SK-N-MC (cell line): ENCODE measurements around the gene ALDH16A1.

Experiments
- DNase-seq: peaks from one replicate; pipeline ENCODE4 v3.0.0-alpha.2; 2011; ENCODE audit warnings: low read depth, low spot score
- H3K27ac ChIP-seq: fragments of 200-600 bp; sonication (generic); 2 replicates; pipeline ENCODE4 v1.5.1; 2016; ENCODE audit warnings: mixed run types
- H3K36me3 ChIP-seq: fragments of 200-600 bp; sonication (generic); 2 replicates; pipeline ENCODE4 v1.6.1; 2017; ENCODE audit warnings: antibody characterized with exemption, low read length, mixed read lengths; ENCODE audit not compliant: insufficient read depth
- H3K4me3 ChIP-seq: fragments of 200-600 bp; sonication (generic); 2 replicates; pipeline ENCODE4 v1.5.1; 2016
- H3K9ac ChIP-seq: fragments of 200-600 bp; sonication (generic); 2 replicates; pipeline ENCODE4 v1.8.0; 2017; ENCODE audit warnings: mixed run types, mixed read lengths; ENCODE audit not compliant: insufficient read length
- H3K9me3 ChIP-seq: fragments of 200-600 bp; sonication (generic); 2 replicates; pipeline ENCODE4 v1.6.1; 2017; ENCODE audit warnings: low read depth, mild to moderate bottlenecking, antibody characterized with exemption, low read length, moderate library complexity, mixed read lengths
- EZH2 ChIP-seq: fragments of 200-600 bp; sonication (generic); IDR thresholded peaks from one replicate; pipeline ENCODE4 v1.6.1; 2017; ENCODE audit warnings: antibody characterized with exemption
- FOXP2 ChIP-seq: optimal IDR thresholded peaks from 2 replicates; pipeline ENCODE3; 2011; ENCODE audit warnings: mild to moderate bottlenecking, moderate library complexity; ENCODE audit not compliant: insufficient read depth; ENCODE audit errors: extremely low read length, control extremely low read depth
- POLR2AphosphoS5 ChIP-seq: IDR thresholded peaks from 2 replicates; pipeline ENCODE4 v1.6.1; 2012; ENCODE audit warnings: mild to moderate bottlenecking, low read depth, low read length, borderline replicate concordance

Gene ALDH16A1

GRCh38 chr19:49486710-49487276 is 33.8 kb downstream of the ALDH16A1 start:
- Histone ChIP-seq H3K9ac (no peak overlapping the region), H3K27ac (0 out of 2 replicates have a peak overlapping the region, but pooled peaks have one; percentile 51), H3K4me3 (no peak overlapping the region), H3K36me3 (peaks cover 43% of the 10 kb centered on the region), H3K9me3 (no peaks in the 10 kb centered on the region)
- TF ChIP-seq EZH2: no peak
- TF ChIP-seq FOXP2: no peak
- no peak for TF ChIP-seq POLR2AphosphoS5
- no peak for DNase-seq

GRCh38 chr19:49487277-49488045 is 34.4 kb downstream of the ALDH16A1 start, which contains the start of gene RPL13A:
Gene RPL13A (plus strand): TSS chr19:49487608. CDS start chr19:49487630, 22 bp downstream.
- TF ChIP-seq EZH2: no peak
- peak; percentile 83 for TF ChIP-seq FOXP2
- peak; percentile 99 for TF ChIP-seq POLR2AphosphoS5
- Histone ChIP-seq H3K4me3 (peak within 1 kb of the TSS; percentile 98), H3K9me3 (no peaks in the 10 kb centered on the region), H3K9ac (peak within 1 kb of the TSS; percentile 100), H3K27ac (peak within 1 kb of the TSS; percentile 97), H3K36me3 (peaks cover 50% of the 10 kb centered on the region)
- DNase-seq: peak; percentile 97

- no peak for DNase-seq
- TF ChIP-seq POLR2AphosphoS5: no peak
- TF ChIP-seq EZH2: no peak
- no peak for TF ChIP-seq FOXP2
- Histone ChIP-seq H3K36me3 (peaks cover 58% of the 10 kb centered on the region), H3K4me3 (peak overlapping the region; percentile 98), H3K27ac (peak overlapping the region; percentile 97), H3K9ac (peak overlapping the region; percentile 100), H3K9me3 (no peaks in the 10 kb centered on the region)
Measured at GRCh38 chr19:49488046-49488862, 35.2 kb downstream of the ALDH16A1 start.

GRCh38 chr19:49488863-49489537 is 36.0 kb downstream of the ALDH16A1 start:
- no peak for DNase-seq
- H3K9me3 ChIP-seq: no peaks in the 10 kb centered on the region
- peaks cover 60% of the 10 kb centered on the region for H3K36me3 ChIP-seq
- H3K27ac ChIP-seq: peak overlapping the region; percentile 97
- TF ChIP-seq FOXP2: no peak
- TF ChIP-seq POLR2AphosphoS5: no peak
- no peak for TF ChIP-seq EZH2
- peak overlapping the region; percentile 98 for H3K4me3 ChIP-seq
- H3K9ac ChIP-seq: peak overlapping the region; percentile 100

- peaks cover 60% of the 10 kb centered on the region for H3K36me3 ChIP-seq
- no peak for DNase-seq
Measured at GRCh38 chr19:49489601-49490167, 36.7 kb downstream of the ALDH16A1 start.

GRCh38 chr19:49490287-49491029 is 37.4 kb downstream of the ALDH16A1 start:
- H3K27ac ChIP-seq: peak overlapping the region; percentile 97
- no peaks in the 10 kb centered on the region for H3K9me3 ChIP-seq
- no peak for TF ChIP-seq FOXP2
- peak; percentile 47 for TF ChIP-seq POLR2AphosphoS5
- no peak for TF ChIP-seq EZH2
- peak overlapping the region; percentile 98 for H3K4me3 ChIP-seq
- no peak for DNase-seq
- peaks cover 60% of the 10 kb centered on the region for H3K36me3 ChIP-seq
- peak overlapping the region; percentile 100 for H3K9ac ChIP-seq

More at GRCh38 chr19:49489601-49490167, 36.7 kb downstream of the ALDH16A1 start:
- H3K9ac ChIP-seq: peak overlapping the region; percentile 100
- peak overlapping the region; percentile 98 for H3K4me3 ChIP-seq
- TF ChIP-seq POLR2AphosphoS5 (no peak), EZH2 (no peak), FOXP2 (no peak)
- H3K9me3 ChIP-seq: no peaks in the 10 kb centered on the region
- H3K27ac ChIP-seq: peak overlapping the region; percentile 97
